ENCODE measurements around the gene CATSPERD. TPM values are rescaled to one million over a fixed set of nuclear protein-coding genes. Genes with fewer than 3 reads are reported as not detected.

CATSPERD gene
- total and polyA plus RNA-seq, 9 of the 15 experiments (the other 6 are each of a cell fraction or from before 2014, with no cell fraction given) = not detected

DNA sequence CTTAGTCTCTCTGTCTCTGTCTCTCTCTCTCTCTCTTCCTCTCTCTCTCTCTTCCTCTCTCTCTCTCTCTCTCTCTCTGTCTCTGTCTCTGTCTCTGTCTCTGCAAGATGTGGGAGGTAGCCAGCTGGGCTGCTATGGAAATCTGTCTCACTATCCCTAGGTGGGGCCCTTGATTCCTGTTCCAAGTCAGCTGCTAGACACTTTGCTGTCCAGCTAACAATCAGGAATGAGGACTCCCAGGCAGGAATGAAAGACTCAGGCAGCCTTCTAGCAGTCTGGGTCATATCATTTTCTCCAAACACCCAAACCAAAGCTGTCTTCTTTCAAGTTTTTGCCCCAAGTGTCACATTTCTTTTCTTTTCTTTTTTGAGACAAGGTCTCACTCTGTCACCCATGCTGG lies 23.2 kb downstream of the CATSPERD start:
- H3K9me3 ChIP-seq (replicated peaks; ENCODE audit: control insufficient read depth, insufficient read depth, low read depth, low read length) = peaks cover 3% of the 10 kb centered on the region; the same call in 1 of the 2 replicates
- BruUV-seq (replicated peaks) = no TSS peak
- no peak overlapping the region for H3K4me3 ChIP-seq
- no peak overlapping the region for H2AFZ ChIP-seq (ENCODE audit: low read depth, low read length)
- H4K20me1 ChIP-seq (replicated peaks; ENCODE audit: control insufficient read depth, insufficient read depth, low read length) = no peaks in the 10 kb centered on the region
- DNase-seq (ENCODE audit: extremely low read depth in 1 of 4, low spot score in 3 of 4) (no peak), FAIRE-seq (no peak), ATAC-seq (no peak)
- H3K9me1 ChIP-seq (ENCODE audit: control insufficient read depth, insufficient read depth, low read length) = no peaks in the 10 kb centered on the region
- H3K27ac ChIP-seq (ENCODE audit: extremely low read depth, low read depth, low read length) = no peak overlapping the region
- no peaks in the 10 kb centered on the region for H3K36me3 ChIP-seq (ENCODE audit: control insufficient read depth, insufficient read depth, low read length)
- H3K27me3 ChIP-seq (ENCODE audit: control insufficient read depth in 2 of 2, insufficient read depth in 2 of 2, low read length in 2 of 2) = peaks cover 22 to 48% of the 10 kb centered on the region in 2 experiments; a peak in 3 of 5 replicates
- H3K4me2 ChIP-seq (ENCODE audit: insufficient read depth, low read length) = no peak overlapping the region
- H3K9ac ChIP-seq (ENCODE audit: insufficient read depth in 1 of 2, low read depth in 2 of 2, low read length in 2 of 2) = no peak overlapping the region
- CTCF ChIA-PET (ENCODE audit: low intra/inter-chr PET ratio) = no interaction called here
- H3K79me2 ChIP-seq (ENCODE audit: control insufficient read depth, insufficient read depth, low read length) = no peaks in the 10 kb centered on the region
- in situ Hi-C loops (cut with MboI) = no loop called here
- POLR2A ChIA-PET = interaction anchor here (0.8 kb wide), 1 partner anchor 16 kb away, joined by 3 read pairs; no protein-coding TSS in a partner anchor
- no peaks in the 10 kb centered on the region; a peak in 1 of 5 replicates for H3K4me1 ChIP-seq (replicated peaks in 1 of 2; ENCODE audit: control insufficient read depth in 2 of 2, insufficient read depth in 2 of 2, low read length in 2 of 2)
- intact Hi-C loops (cut with micrococcal nuclease) = no loop called here
- TF ChIP-seq SNRNP70 (optimal IDR thresholded peaks at IDR 0.05; ENCODE audit: low read depth, low read length) = no peak
- TF ChIP-seq, protein P1, sequence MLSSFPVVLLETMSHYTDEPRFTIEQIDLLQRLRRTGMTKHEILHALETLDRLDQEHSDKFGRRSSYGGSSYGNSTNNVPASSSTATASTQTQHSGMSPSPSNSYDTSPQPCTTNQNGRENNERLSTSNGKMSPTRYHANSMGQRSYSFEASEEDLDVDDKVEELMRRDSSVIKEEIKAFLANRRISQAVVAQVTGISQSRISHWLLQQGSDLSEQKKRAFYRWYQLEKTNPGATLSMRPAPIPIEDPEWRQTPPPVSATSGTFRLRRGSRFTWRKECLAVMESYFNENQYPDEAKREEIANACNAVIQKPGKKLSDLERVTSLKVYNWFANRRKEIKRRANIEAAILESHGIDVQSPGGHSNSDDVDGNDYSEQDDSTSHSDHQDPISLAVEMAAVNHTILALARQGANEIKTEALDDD (IDR thresholded peaks at IDR 0.05) = no peak
- no peak for TF ChIP-seq PYGO2 (tag; IDR thresholded peaks at IDR 0.05)
- TF ChIP-seq TAF15 (IDR thresholded peaks at IDR 0.05; ENCODE audit: low read depth, low read length) = no peak
- no peak for TF ChIP-seq ZFP1 (CRISPR knock-in tag; IDR thresholded peaks at IDR 0.05)
- TF ChIP-seq XRCC4 (IDR thresholded peaks at IDR 0.05; ENCODE audit: extremely low read depth, insufficient read depth, insufficient read length) = no peak
- no peak for TF ChIP-seq E2F5 (CRISPR knock-in tag; IDR thresholded peaks at IDR 0.05)
- no peak for TF ChIP-seq MYC (IDR thresholded peaks at IDR 0.05; ENCODE audit: low read depth, low read length)
- TF ChIP-seq MYC (CRISPR knock-in tag; IDR thresholded peaks at IDR 0.05; ENCODE audit: borderline replicate concordance, low read depth) = no peak
- no peak for TF ChIP-seq GABPB2 (CRISPR knock-in tag; conservative IDR thresholded peaks at IDR 0.05)
- no peak for TF ChIP-seq PPARD (CRISPR knock-in tag; IDR thresholded peaks at IDR 0.05)
- no peak for TF ChIP-seq PRDM10 (IDR thresholded peaks at IDR 0.05; ENCODE audit: partially characterized antibody)
- TF ChIP-seq FOXA3 (CRISPR knock-in tag; conservative IDR thresholded peaks at IDR 0.05 in 1 of 2, IDR thresholded peaks at IDR 0.05 in 1 of 2) = no peak
- no peak for TF ChIP-seq ZNF134 (CRISPR knock-in tag; conservative IDR thresholded peaks at IDR 0.05)
- TF ChIP-seq MAFF (IDR thresholded peaks at IDR 0.05; ENCODE audit: low read length) = no peak
- TF ChIP-seq CC2D1A (IDR thresholded peaks at IDR 0.05) = no peak

Data from K562 (cell line).